ENCODE results near the gene TMEM11.

Gene TMEM11

DNA sequence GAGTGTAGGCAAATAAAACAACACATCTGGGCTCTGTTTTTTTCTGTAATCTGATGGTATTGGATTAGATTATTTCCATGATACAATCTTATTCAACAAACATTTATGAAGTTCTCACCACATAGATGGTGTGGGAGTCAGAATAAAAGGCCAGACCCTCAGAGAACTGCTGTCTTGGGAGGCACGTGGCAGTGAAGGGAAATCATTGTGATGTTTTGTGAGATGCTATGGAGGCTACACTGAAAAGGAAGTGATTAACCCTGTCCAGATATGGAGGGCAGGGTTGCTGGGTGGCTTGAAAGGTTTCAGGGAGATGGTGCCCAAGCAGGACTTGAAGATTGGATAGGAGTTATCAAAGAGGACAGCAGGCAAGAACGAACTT, 51.6 kb downstream of the TMEM11 start:
- DNase-seq (ENCODE audit: low read depth in 2 of 2) = no peak

- no peak for DNase-seq (ENCODE audit: low read depth in 2 of 2)
Measured at GRCh38 chr17:21161498-21162393, 52.2 kb downstream of the TMEM11 start.

- no peak for DNase-seq (ENCODE audit: low read depth in 2 of 2)
Measured at GRCh38 chr17:21160401-21160800, 53.6 kb downstream of the TMEM11 start.

- DNase-seq (ENCODE audit: low read depth in 2 of 2) = no peak
Measured at GRCh38 chr17:21157586-21158370, 56.2 kb downstream of the TMEM11 start.

- DNase-seq (ENCODE audit: low read depth in 2 of 2) = no peak
Measured at GRCh38 chr17:21152731-21153130, 61.2 kb downstream of the TMEM11 start.

- no peak for DNase-seq (ENCODE audit: low read depth in 2 of 2)
Measured at GRCh38 chr17:21149621-21150020, 64.3 kb downstream of the TMEM11 start.
